Measurements from ENCODE around the gene PPP1R14B.
"Not testable (repeated sequence)": the region's sequence is repeated elsewhere in the genome, so short reads cannot be mapped to it uniquely, and the experiment has no call there.

PPP1R14B gene

GRCh38 chr11:64255135-64256128 is 8.7 kb upstream of the PPP1R14B start:
- no peak for ATAC-seq
- no peaks in the 10 kb centered on the region for H3K9me3 Mint-ChIP-seq
- no peak overlapping the region for H3K4me3 Mint-ChIP-seq
- peaks cover 40% of the 10 kb centered on the region for H3K36me3 Mint-ChIP-seq
- H3K27ac Mint-ChIP-seq, result no peak overlapping the region
- H3K4me1 Mint-ChIP-seq, result peaks cover 34% of the 10 kb centered on the region
- DNase-seq (ENCODE audit: low spot score in 2 of 2), result no peak

- H3K27ac Mint-ChIP-seq, result peak overlapping the region; percentile 70
- no peak overlapping the region for H3K4me3 Mint-ChIP-seq
- peaks cover 29% of the 10 kb centered on the region for H3K36me3 Mint-ChIP-seq
- no peak for ATAC-seq
- DNase-seq (ENCODE audit: low spot score in 2 of 2), result no peak
- no peaks in the 10 kb centered on the region for H3K9me3 Mint-ChIP-seq
- peaks cover 24% of the 10 kb centered on the region for H3K4me1 Mint-ChIP-seq
Measured at GRCh38 chr11:64254326-64254725, 7.6 kb upstream of the PPP1R14B start.

- peaks cover 31% of the 10 kb centered on the region for H3K36me3 Mint-ChIP-seq
- peaks cover 20% of the 10 kb centered on the region for H3K4me1 Mint-ChIP-seq
- H3K9me3 Mint-ChIP-seq, result no peaks in the 10 kb centered on the region
- H3K27ac Mint-ChIP-seq, result peak overlapping the region; percentile 70
- DNase-seq (ENCODE audit: low spot score in 2 of 2) (no peak), ATAC-seq (no peak)
- H3K4me3 Mint-ChIP-seq, result no peak overlapping the region
Measured at GRCh38 chr11:64253481-64253880, 6.7 kb upstream of the PPP1R14B start.

GRCh38 chr11:64253043-64253442 is 6.3 kb upstream of the PPP1R14B start:
- Mint-ChIP-seq H3K4me3 (peak overlapping the region; percentile 94), H3K36me3 (peaks cover 28% of the 10 kb centered on the region), H3K4me1 (peaks cover 22% of the 10 kb centered on the region), H3K27ac (no peak overlapping the region), H3K9me3 (no peaks in the 10 kb centered on the region)
- ATAC-seq (no peak), DNase-seq (ENCODE audit: low spot score in 2 of 2) (no peak)

GRCh38 chr11:64252003-64252872 is 5.5 kb upstream of the PPP1R14B start:
- peak overlapping the region; percentile 94 for H3K4me3 Mint-ChIP-seq
- H3K27ac Mint-ChIP-seq, result peak overlapping the region; percentile 86
- H3K36me3 Mint-ChIP-seq, result peaks cover 20% of the 10 kb centered on the region
- ATAC-seq (no peak), DNase-seq (ENCODE audit: low spot score in 2 of 2) (peak in 1 of 2 donors; percentile 64)
- H3K9me3 Mint-ChIP-seq, result no peaks in the 10 kb centered on the region
- peaks cover 28% of the 10 kb centered on the region for H3K4me1 Mint-ChIP-seq

- Mint-ChIP-seq H3K4me3 (peak overlapping the region; percentile 94), H3K27ac (peak overlapping the region; percentile 86), H3K9me3 (no peaks in the 10 kb centered on the region), H3K36me3 (peaks cover 19% of the 10 kb centered on the region), H3K4me1 (peaks cover 33% of the 10 kb centered on the region)
- ATAC-seq (no peak), DNase-seq (ENCODE audit: low spot score in 2 of 2) (no peak)
Measured at GRCh38 chr11:64251753-64252002, 4.9 kb upstream of the PPP1R14B start.

- Mint-ChIP-seq H3K4me3 (peak within 1 kb of the TSS; percentile 94), H3K4me1 (peaks cover 33% of the 10 kb centered on the region), H3K9me3 (no peaks in the 10 kb centered on the region), H3K27ac (peak within 1 kb of the TSS; percentile 86), H3K36me3 (peaks cover 16% of the 10 kb centered on the region)
- ATAC-seq (peak; percentile 75), DNase-seq (ENCODE audit: low spot score in 2 of 2) (peak; percentile 75 to 79)
Measured at GRCh38 chr11:64251016-64251752, 4.4 kb upstream of the PPP1R14B start, which contains the start of gene PLCB3. Gene PLCB3, plus strand, starts transcription at chr11:64251530. Its CDS starts 120 bp downstream, at chr11:64251650.

- peak; percentile 0 for ATAC-seq
- Mint-ChIP-seq H3K27ac (no peak overlapping the region), H3K36me3 (peaks cover 20% of the 10 kb centered on the region), H3K9me3 (no peaks in the 10 kb centered on the region), H3K4me1 (peaks cover 33% of the 10 kb centered on the region), H3K4me3 (peak overlapping the region; percentile 94)
- DNase-seq (ENCODE audit: low spot score in 2 of 2), result no peak
Measured at GRCh38 chr11:64250415-64251015, 3.8 kb upstream of the PPP1R14B start.

GRCh38 chr11:64249563-64250414 is 3.0 kb upstream of the PPP1R14B start:
- H3K36me3 Mint-ChIP-seq, result peaks cover 26% of the 10 kb centered on the region
- DNase-seq (ENCODE audit: low spot score in 2 of 2), result no peak
- H3K9me3 Mint-ChIP-seq, result no peaks in the 10 kb centered on the region
- no peak for ATAC-seq
- no peak overlapping the region for H3K27ac Mint-ChIP-seq
- peak overlapping the region; percentile 94 for H3K4me3 Mint-ChIP-seq
- H3K4me1 Mint-ChIP-seq, result peaks cover 33% of the 10 kb centered on the region

- Mint-ChIP-seq H3K27ac (no peak overlapping the region), H3K4me1 (peaks cover 34% of the 10 kb centered on the region), H3K9me3 (no peaks in the 10 kb centered on the region), H3K36me3 (peaks cover 33% of the 10 kb centered on the region), H3K4me3 (peak overlapping the region; percentile 94)
- ATAC-seq (no peak), DNase-seq (ENCODE audit: low spot score in 2 of 2) (no peak)
Measured at GRCh38 chr11:64249038-64249437, 2.3 kb upstream of the PPP1R14B start.

- H3K36me3 Mint-ChIP-seq, result peaks cover 38% of the 10 kb centered on the region
- ATAC-seq, result no peak
- no peak overlapping the region for H3K27ac Mint-ChIP-seq
- DNase-seq (ENCODE audit: low spot score in 2 of 2), result no peak
- H3K4me3 Mint-ChIP-seq, result peak overlapping the region; percentile 95
- H3K4me1 Mint-ChIP-seq, result peaks cover 34% of the 10 kb centered on the region
- no peaks in the 10 kb centered on the region for H3K9me3 Mint-ChIP-seq
Measured at GRCh38 chr11:64248578-64248977, 1.8 kb upstream of the PPP1R14B start.

GRCh38 chr11:64247729-64248531 is 1.2 kb upstream of the PPP1R14B start:
- ATAC-seq, result no peak
- peak overlapping the region; percentile 95 for H3K4me3 Mint-ChIP-seq
- H3K27ac Mint-ChIP-seq, result peak overlapping the region; percentile 29
- DNase-seq (ENCODE audit: low spot score in 2 of 2), result no peak
- H3K4me1 Mint-ChIP-seq, result peaks cover 39% of the 10 kb centered on the region
- H3K9me3 Mint-ChIP-seq, result no peaks in the 10 kb centered on the region
- H3K36me3 Mint-ChIP-seq, result peaks cover 44% of the 10 kb centered on the region

GRCh38 chr11:64246621-64246870 is 197 bp downstream of the PPP1R14B start:
- H3K4me1 Mint-ChIP-seq, result peaks cover 41% of the 10 kb centered on the region
- peak overlapping the region; percentile 95 for H3K27ac Mint-ChIP-seq
- ATAC-seq, result peak; percentile 24

More at GRCh38 chr11:64246621-64246870, 197 bp downstream of the PPP1R14B start:
- peaks cover 58% of the 10 kb centered on the region for H3K36me3 Mint-ChIP-seq
- H3K9me3 Mint-ChIP-seq; DNase-seq (ENCODE audit: low spot score in 2 of 2): not testable (repeated sequence)
- H3K4me3 Mint-ChIP-seq, result peak overlapping the region; percentile 95
